Thoracic aorta (tissue), 2 donors: Measurements from ENCODE around the gene IFI30. TPM values are rescaled to one million over a fixed set of nuclear protein-coding genes. Genes with fewer than 3 reads are reported as not detected.

Source experiments
- ATAC-seq: fragments of 150-250 bp; one replicate; pipeline ENCODE4 v1.8.0; 2017; ENCODE audit warnings: low read depth; ENCODE audit not compliant: insufficient number of reproducible peaks, low FRiP score
- DNase-seq: peaks from one replicate; pipeline ENCODE4 v3.0.0-alpha.2; 2020; ENCODE audit warnings: low spot score
- H3K27ac ChIP-seq, 2 donors: fragments of 200-600 bp; sonication (generic); 1 replicate in 1 of 2; 2 replicates in 1 of 2; pipeline ENCODE4 v1.5.1; 2016; ENCODE audit warnings: mild to moderate bottlenecking in 2 of 2, moderate library complexity in 2 of 2
- H3K27me3 ChIP-seq: fragments of 200-600 bp; sonication (generic); replicated peaks from 2 replicates; pipeline ENCODE4 v1.6.0; 2016; ENCODE audit warnings: mild to moderate bottlenecking; ENCODE audit not compliant: insufficient read depth
- H3K36me3 ChIP-seq: fragments of 200-600 bp; sonication (generic); one replicate; pipeline ENCODE4 v1.5.1; 2016
- H3K4me1 ChIP-seq, 2 donors: fragments of 200-600 bp; sonication (generic); 1 replicate in 1 of 2; 2 replicates in 1 of 2; pipeline versions ENCODE4 v1.5.1 to v1.6.0; 2016; ENCODE audit warnings: low read depth in 2 of 2, mild to moderate bottlenecking in 1 of 2; ENCODE audit not compliant: control insufficient read depth in 1 of 2
- H3K4me3 ChIP-seq: fragments of 200-600 bp; sonication (generic); 2 replicates; pipeline ENCODE4 v1.5.1; 2016; ENCODE audit warnings: mild to moderate bottlenecking
- H3K9me3 ChIP-seq: fragments of 200-600 bp; sonication (generic); 2 replicates; pipeline ENCODE4 v1.5.1; 2016
- total RNA-seq, 2 donors: library from RNA; depleted of rRNA; stranded (reverse); fragments of >200 nt; gene quantifications; one replicate each; pipeline versions ENCODE4 v1.1.0 to v1.2.3, GENCODE V29; 2016
- TF ChIP-seq, protein P1 (sequence below): fragments of 200-600 bp; sonication (generic); IDR thresholded peaks from one replicate; pipeline ENCODE4 v1.5.1; 2019; ENCODE audit warnings: antibody characterized with exemption

Gene IFI30
- total RNA-seq, 2 donors from 2014 or later = 59.4 to 72.3 TPM

DNA sequence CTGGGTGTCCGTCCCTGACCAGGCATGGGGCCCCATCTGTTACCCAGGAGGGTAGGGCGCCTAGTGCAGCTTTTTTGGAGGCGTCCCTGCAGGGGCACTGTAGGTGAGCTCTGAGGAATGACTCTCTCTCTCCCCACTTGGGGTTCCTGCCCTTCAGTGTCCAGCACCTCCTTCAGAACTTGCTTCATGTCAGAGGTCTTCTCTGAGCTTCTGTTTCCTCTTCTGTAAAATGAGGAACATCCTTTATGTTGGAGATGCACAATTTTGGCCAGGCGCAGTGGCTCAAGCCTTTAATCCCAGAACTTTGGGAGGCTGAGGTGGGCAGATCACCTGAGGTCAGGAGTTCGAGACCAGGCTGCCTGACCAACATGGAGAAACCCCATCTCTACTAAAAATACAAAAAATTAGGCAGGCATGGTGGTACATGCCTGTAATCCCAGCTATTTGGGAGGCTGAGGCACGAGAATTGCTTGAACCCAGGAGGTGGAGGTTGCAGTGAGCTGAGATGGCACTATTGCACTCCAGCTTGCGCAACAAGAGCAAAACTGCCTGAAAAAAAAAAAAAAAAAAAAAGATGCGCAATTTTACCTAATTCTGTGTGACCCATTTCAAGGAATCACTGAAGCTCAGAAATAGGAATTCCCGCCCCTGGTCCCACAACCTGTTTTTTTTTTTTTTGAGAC is 35.8 kb upstream of the IFI30 start:
- no peak overlapping the region for H3K4me3 ChIP-seq
- no peaks in the 10 kb centered on the region for H3K27me3 ChIP-seq
- ATAC-seq = no peak
- TF ChIP-seq, protein P1, sequence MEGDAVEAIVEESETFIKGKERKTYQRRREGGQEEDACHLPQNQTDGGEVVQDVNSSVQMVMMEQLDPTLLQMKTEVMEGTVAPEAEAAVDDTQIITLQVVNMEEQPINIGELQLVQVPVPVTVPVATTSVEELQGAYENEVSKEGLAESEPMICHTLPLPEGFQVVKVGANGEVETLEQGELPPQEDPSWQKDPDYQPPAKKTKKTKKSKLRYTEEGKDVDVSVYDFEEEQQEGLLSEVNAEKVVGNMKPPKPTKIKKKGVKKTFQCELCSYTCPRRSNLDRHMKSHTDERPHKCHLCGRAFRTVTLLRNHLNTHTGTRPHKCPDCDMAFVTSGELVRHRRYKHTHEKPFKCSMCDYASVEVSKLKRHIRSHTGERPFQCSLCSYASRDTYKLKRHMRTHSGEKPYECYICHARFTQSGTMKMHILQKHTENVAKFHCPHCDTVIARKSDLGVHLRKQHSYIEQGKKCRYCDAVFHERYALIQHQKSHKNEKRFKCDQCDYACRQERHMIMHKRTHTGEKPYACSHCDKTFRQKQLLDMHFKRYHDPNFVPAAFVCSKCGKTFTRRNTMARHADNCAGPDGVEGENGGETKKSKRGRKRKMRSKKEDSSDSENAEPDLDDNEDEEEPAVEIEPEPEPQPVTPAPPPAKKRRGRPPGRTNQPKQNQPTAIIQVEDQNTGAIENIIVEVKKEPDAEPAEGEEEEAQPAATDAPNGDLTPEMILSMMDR = no peak
- no peak for DNase-seq
- no peaks in the 10 kb centered on the region for H3K9me3 ChIP-seq
- H3K27ac ChIP-seq = no peak overlapping the region
- no peaks in the 10 kb centered on the region for H3K4me1 ChIP-seq
- H3K36me3 ChIP-seq = peaks cover 47% of the 10 kb centered on the region

DNA sequence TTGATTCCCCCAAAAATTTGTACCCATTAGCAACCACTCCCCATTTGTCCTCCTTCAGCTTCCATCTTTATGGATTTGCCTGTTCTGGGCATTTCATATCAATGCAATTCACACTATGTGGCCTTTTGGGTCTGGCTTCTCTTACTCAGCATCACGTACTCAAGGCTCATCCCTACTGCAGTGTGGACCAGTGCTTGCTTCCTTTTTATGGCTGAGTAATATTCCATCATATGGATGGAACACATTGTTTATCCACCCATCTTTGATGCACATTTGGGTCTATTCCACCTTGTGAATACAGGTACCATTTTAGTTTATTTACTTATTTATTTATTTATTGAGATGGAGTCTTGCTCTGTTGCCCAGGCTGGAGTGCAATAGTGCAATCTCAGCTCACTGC is 33.1 kb upstream of the IFI30 start:
- peaks cover 60% of the 10 kb centered on the region for H3K36me3 ChIP-seq
- TF ChIP-seq, protein P1 = no peak

DNA sequence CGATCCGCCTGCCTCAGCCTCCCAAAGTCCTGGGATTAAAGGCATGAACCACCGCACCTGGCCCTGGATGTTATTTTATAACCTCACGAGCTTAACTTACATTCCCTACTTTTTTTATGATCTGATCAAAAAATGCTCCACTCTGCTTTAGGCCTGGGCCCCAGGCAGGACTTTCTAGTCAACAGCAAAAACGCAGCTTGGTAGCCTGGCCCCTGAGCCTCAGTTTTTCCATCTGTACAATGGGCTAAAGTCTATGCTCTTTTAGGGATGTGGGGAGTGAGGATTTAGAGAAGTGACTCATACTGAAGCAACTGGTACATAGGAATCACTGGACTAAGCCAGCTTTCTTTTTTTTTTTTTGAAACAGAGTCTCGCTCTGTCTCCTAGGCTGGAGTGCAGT is 32.6 kb upstream of the IFI30 start:
- TF ChIP-seq, protein P1 = no peak
- no peak for ATAC-seq
- no peaks in the 10 kb centered on the region for H3K27me3 ChIP-seq
- no peak overlapping the region for H3K4me3 ChIP-seq
- no peaks in the 10 kb centered on the region for H3K9me3 ChIP-seq
- peaks cover 60% of the 10 kb centered on the region for H3K36me3 ChIP-seq
- H3K27ac ChIP-seq = no peak overlapping the region
- no peaks in the 10 kb centered on the region for H3K4me1 ChIP-seq
- DNase-seq = no peak

More for the DNA sequence above, 33.1 kb upstream of the IFI30 start:
- no peaks in the 10 kb centered on the region for H3K27me3 ChIP-seq
- no peaks in the 10 kb centered on the region for H3K9me3 ChIP-seq
- no peak overlapping the region for H3K27ac ChIP-seq
- DNase-seq (no peak), ATAC-seq (no peak)
- no peak overlapping the region for H3K4me3 ChIP-seq
- no peaks in the 10 kb centered on the region for H3K4me1 ChIP-seq

GRCh38 chr19:18143902-18144301 is 29.7 kb upstream of the IFI30 start:
- no peaks in the 10 kb centered on the region for H3K9me3 ChIP-seq
- peaks cover 58% of the 10 kb centered on the region for H3K36me3 ChIP-seq
- H3K4me3 ChIP-seq = no peak overlapping the region
- no peaks in the 10 kb centered on the region for H3K4me1 ChIP-seq
- ATAC-seq = no peak
- DNase-seq = no peak
- TF ChIP-seq, protein P1 = no peak
- H3K27me3 ChIP-seq = no peaks in the 10 kb centered on the region
- no peak overlapping the region for H3K27ac ChIP-seq

DNA sequence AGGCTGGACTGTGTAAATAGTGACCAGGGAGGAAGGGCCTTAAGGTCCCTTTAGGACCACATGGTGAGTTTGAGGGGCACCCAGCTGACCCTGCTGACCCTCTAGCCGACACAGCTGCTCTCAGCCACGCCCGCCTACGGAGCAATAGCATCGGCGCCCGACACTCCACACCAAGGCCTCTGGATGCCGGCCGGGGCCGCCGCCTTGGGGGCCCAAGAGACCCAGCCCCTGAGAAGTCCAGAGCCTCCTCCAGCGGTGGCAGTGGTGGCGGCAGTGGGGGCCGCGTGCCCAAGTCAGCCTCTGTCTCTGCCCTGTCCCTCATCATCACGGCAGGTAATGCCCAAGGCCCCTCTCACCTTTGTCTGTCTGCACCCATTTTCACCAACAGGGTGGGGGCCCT is 29.3 kb upstream of the IFI30 start:
- H3K4me1 ChIP-seq = no peaks in the 10 kb centered on the region
- DNase-seq = no peak
- H3K36me3 ChIP-seq = peaks cover 55% of the 10 kb centered on the region
- ATAC-seq = no peak
- no peak overlapping the region for H3K27ac ChIP-seq
- H3K4me3 ChIP-seq = no peak overlapping the region
- no peaks in the 10 kb centered on the region for H3K27me3 ChIP-seq
- TF ChIP-seq, protein P1 = no peak
- no peaks in the 10 kb centered on the region for H3K9me3 ChIP-seq
